Stimulated activated CD4-positive, alpha-beta T cell treated with anti-CD3 and anti-CD28 coated beads, TNF-alpha, amount 100 ng/mL, for 24 hours (primary cell): ENCODE results near the gene BOK.
"Not testable (repeated sequence)": the region's sequence is repeated elsewhere in the genome, so short reads cannot be mapped to it uniquely, and the experiment has no call there.

ENCODE experiments used
- DNase-seq, 3 experiments: peaks; one replicate each; pipeline ENCODE4 v3.0.0-alpha.2; 2020; ENCODE audit warnings: low read depth in 3 of 3

BOK gene

DNA sequence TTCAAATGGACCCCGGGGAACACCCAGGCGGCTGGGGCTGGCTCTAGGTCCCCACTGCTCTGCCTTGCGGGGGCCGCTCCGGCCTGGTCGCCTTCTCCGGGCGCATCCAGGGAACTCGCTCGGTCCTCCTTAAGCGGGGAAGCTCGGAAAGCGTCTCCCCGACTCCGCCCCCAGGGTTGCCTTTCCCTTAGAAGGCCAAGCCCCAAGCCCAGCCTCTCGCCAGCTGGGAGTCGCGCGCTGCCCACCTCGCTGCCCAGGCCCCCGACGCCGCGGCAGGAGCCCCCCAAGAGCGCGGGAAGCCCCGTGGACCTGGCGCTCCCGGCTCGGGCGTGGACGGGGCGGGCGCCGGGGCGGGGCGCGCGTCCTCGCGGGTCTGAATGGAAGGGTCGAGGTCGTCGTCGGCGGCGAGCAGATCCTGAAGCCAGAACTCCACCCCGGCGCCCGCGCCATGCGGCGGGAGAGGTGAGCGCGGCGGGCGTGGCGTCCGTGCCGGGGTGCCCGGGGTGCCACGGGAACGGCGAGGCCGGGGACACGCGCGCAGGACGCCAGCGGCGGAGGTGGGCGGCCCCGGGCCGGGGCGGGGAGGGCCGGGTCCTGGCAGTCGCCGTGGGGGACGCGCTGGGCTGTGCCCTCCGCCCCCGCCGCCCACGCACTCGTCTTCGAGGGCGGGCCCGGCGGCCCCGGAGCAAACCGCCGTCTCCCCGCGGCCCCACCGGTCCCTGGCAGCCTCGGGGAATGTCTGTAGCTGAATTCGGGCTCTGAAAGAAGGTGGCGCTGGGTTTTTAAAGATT, at the start of gene BOK:
Gene BOK (plus strand): TSS at position 214 of the 791 bp plus-strand sequence. CDS start 739 bp downstream, outside the sequence.
- DNase-seq: no peak

DNA sequence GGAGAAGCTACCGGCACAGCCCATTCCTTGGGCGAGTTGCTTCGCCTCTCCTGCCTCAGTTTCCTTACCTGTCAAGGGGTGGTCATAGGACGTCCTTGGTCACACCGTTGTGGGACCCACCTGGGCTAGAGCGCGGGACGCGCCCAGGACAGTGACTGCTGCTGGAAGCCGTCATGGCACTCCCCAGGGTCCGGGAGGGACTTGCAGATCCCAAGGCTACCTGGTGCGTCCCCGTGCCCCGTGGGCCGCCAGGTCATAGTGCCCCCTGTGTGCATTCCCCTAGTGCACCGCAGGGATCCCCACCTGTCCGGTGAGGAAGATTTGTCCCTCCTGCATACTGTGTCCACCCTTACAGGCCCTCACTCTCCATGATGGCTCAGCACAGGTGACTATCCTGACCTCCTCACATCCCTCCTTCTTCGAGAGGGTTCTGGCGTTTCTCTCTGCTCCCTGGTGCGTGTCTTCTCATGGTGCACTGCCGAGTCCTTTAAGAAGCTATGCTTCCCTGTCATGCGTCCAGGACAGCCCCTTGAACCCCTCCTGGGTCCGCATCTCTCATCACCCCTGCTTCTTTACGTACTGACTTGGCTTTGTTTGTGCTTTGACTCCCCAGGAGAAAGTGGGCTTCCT, 49.3 kb upstream of the BOK start:
- no peak for DNase-seq

- no peak for DNase-seq
Measured at GRCh38 chr2:241511091-241511741, 47.3 kb upstream of the BOK start.

DNA sequence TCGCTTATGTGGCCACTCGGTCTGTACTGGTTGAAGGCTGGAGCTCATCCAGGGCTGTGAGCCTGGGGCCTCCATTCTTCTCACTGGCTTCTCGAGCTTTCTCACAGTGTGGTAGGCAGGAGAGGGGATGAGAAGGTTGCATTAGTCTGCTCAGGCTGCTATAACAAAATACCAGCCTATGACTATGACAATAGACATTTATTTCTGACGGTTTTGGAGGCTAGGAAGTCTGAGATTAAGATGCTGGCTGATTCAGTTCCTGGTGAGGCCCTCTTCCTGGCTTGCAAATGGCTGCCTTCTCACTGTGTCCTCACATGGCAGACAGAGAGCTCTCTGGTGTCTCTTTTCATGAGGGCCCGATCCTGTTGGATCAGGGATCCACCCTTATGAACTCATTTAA, 44.0 kb upstream of the BOK start:
- DNase-seq: no peak

DNA sequence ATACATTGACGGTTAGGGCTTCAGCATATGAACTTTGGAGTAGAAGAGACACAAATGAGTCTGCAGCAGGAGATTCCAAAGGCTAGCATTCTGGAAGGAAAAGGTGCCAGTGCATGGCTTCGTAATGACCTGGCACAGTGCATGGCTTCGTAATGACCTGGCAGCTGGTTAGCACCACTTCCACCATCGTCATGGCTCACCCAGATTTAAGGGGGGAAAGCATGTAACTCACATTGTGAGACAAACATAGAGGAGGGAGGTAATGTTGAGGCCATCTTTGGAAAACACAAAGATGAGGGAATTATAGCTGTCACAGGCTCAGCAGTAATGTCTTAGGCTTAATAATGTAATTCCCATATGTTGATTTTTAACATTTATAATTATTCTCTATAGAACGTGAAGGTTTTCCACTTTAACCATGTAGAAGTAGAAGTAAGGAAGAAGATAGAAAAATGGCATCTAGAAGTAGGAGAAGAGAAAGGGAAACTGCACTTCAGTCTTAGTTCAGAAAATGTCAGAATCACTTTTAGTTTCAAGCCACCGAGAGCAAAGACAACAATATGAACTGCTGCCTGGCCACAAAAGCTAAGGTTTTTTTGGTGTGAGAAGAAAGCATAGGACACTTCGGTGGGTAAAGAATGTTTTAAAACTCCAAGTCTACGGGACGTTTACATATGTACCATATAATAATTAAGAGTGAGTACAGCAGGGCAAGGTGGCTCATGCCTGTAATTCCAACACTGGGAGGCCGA, 43.4 kb upstream of the BOK start:
- no peak for DNase-seq

- no peak for DNase-seq
Measured at GRCh38 chr2:241516520-241516965, 42.0 kb upstream of the BOK start.

DNA sequence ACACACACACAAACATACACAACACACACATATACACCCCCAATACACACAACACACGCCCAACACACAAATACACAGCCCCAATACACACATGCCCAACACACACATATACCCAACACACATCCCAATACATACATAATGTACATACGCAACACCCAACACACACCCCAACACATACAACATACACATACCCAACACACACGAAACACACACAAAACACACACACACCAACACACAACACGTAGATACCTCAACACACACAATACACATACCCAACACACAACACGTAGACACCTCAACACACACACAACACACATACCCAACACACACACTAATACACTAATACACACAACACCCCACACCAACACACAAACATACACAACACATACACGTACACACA, 41.2 kb upstream of the BOK start:
- no peak for DNase-seq

DNA sequence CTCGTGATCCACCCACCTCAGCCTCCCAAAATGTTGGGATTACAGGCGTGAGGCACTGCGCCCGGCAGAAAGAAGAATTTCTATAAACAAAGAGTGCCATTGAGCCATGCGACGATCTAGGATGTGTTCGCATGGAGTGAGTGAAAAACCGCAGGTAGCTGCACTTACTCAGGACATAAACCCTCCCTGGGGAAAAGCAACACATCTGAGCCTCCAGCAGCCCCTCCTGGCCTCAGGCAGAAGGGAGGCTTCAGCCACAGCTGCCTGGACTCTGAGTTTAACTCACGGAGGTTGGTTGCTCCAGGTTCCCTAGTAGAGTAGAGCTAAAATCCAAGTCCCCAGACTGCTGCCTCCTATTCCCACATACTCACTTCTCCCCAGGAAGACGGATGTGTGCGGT, 38.9 kb upstream of the BOK start:
- DNase-seq: no peak

- no peak for DNase-seq
Measured at GRCh38 chr2:241522477-241522876, 36.1 kb upstream of the BOK start.

DNA sequence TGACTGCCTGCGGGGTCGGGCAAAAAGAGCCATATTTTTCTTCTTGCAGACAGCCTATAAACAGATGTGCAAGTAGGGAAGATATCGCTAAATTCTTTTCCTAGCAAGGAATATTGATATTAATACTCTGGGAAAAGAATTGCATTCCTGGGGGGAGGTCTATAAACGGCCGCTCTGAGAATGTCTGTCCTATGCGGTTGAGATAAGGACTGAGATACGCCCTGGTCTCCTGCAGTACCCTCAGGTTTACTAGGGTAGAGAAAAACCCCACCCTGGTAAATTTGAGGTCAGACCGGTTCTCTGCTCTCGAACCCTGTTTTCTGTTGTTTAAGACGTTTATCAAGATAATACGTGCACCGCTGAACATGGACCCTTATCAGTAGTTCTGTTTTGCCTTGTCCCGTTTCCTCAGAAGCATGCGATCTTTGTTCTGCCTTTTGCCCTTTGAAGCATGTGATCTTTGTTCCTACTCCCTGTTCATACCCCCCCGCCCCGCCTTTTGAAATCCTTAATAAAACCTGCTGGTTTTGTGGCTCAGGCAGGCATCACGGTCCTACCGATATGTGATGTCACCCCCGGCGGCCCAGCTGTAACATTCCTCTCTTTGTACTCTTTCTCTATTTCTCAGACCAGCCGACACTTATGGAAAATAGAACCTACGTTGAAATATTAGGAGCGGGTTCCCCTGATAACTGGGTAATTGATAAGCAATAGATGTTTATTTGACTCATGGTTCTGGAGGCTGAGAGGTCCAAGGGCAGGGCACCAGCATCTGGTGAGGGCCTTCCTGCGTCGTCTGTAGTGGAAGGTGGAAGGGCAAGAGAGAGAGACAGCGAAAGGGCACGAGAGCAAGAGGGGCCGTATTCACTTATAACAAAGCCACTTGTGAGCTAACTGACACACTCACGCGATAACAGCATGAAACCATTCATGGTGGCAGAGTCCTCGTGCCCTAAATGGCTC, 32.4 kb upstream of the BOK start:
- DNase-seq: not testable (repeated sequence)

DNA sequence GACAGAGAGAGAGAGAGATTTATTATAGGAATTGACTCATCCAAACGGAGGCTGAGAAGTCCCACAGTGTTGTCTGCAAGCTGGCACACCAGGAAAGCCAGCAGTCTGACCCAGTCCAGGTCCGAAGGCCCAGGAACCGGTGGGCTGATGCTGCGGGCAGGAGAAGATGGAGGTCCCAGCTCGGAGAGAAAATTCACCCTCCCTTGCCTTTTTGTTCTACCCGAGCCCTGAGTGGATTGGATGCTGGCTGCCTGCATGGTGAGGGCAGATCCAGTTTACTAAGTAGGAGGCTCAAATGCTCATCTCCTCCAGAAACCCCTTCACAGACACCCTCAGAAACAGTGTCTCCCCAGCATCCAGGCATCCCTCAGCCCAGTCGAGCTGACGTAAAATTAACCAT, 28.0 kb upstream of the BOK start:
- no peak for DNase-seq

DNA sequence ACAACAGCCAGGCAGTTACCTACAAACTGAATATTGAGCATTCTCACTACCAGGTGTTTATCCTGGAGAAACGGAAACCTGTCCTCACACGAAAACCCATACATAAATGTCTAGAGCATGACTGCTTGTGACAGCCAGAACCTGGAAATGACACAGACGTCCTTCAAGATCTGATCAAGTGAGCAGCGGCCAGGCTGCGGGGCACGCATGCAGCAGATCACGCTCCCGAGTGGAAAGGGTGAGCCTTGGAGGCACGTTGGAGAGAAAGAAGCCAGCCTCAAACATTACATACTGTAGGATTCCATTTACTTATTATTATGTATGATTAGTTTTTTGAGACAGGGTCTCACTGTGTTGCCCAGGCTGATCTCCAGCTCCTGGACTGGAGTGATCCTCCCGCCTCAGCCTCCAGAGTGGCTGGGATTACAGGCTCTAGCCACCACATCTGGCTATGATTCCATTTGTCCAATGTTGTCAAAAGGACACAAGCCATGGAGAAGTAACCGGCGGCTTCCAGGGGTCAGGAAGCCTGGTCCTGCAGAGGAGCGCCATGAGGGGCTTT, 27.3 kb upstream of the BOK start:
- DNase-seq: no peak

DNA sequence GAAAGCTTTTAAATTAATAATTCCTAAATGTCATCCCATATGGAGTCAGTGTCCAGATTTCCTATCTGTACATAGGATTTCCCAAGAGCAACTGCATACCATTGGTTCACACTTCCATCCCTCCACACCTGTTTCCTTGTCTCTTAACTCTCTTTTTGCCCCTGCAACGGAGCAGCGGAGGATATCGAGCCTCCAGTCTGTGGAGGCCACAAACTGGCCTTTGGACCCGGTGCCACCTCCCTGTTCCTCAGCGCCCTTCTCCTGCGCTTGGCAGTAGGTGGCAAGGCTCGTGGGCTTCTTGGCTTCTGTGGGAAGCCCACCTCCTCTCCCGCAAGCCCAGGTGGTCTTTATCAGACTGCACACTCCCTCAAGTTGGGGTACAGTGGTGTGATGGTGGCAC, 26.4 kb upstream of the BOK start:
- DNase-seq: no peak

DNA sequence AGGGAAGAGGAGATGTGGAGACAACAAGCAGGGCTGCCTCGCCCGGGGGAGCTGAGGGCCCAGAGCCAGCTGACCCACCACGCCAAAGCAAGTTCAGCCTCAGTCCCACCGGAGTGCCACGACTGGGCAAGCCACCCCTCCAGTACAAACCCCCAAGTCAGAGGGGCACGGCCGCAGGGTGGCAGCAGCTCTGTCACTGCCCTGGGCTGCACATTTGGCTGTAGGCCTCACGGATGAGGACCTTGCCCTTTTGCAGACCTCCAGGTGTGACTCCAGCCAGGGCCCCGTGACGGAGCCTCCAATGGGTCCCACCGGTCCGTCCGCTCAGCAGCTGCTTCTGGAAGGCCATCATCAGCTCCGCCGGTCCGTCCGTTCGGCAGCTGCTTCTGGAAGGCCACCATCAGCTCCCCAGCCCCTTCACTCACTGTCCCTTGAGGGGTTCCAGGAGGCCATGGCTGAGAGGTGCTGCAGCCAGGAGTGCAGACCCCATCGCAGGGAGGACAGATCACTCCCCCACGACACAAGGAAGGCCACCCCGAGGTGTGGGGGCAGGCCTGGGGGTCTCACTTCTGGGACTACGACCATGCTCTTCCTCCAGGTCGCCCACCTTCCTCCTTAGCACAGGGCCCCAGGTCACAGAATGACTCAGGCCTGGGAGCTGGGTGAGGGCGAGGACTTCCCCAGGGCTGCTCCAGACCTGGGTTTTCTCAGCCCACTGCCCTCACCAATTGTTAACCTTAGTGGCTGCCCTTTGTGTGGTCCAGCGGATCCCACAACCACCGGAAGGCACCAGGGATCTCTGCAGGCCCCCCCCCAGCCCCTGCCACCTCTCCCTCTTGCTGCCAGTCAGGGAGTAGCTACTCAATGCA, 25.6 kb upstream of the BOK start:
- no peak for DNase-seq

DNA sequence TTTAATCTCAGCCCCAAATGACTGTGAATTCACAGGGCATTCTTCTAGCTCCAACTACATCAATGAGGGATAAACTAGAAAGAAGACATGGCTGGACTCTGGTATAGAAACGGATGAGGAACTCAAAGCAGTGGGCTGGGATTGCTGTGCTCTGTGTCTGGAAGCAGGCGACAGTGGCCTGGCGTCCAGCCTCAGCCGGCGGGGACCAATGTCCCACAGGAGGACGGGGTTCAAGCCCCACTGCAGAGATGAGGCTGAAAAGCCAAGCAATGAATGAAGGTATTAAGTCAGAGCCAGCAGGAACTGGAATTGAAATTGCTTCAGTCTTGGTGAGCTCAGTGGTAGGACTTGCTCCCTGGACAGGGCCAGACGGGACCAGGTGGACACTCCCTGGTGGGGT, 24.3 kb upstream of the BOK start:
- DNase-seq: no peak

GRCh38 chr2:241534701-241535375, 23.7 kb upstream of the BOK start:
- no peak for DNase-seq

- DNase-seq: no peak
Measured at GRCh38 chr2:241535871-241536655, 22.5 kb upstream of the BOK start.
